ENCODE results near the gene PTPRM.

PTPRM gene

DNA sequence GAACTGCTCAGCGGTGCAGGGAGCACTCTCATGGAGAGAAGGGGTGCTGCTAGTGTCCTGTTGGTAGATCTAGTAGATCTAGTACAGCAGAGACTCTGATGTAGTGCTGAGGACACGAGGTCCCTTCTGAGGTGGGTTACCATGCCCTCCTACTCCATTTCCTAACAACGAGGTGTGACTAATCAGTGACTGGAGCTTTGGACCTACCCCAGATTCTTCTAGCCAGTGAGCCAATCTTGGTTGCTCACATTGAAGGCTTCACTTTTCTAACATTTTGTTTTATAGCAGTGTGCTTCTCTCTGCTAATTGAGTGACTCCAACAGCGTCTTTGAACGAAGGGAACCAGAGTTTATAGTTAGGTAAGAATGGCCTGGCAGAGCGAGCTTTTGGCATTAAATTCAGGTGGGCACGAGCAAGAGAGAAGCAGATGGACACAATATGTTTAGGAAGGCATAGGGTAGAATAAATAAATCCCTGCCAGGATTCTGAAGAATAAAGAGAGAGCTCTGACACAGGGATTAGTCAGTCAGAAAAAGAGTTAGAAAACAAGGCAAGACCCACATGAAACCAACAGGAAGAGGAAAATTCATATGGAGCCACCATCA is 736.1 kb downstream of the PTPRM start:
- Histone ChIP-seq H3K9ac (ENCODE audit: low read length) (no peak overlapping the region), H3K27me3 (ENCODE audit: control insufficient read depth in 1 of 2, insufficient read depth in 2 of 2, low read length in 2 of 2) (no peaks in the 10 kb centered on the region), H3K27ac (ENCODE audit: low read depth, low read length) (no peak overlapping the region), H3K4me1 (ENCODE audit: insufficient read depth, low read length) (no peaks in the 10 kb centered on the region), H3K36me3 (ENCODE audit: insufficient read depth, low read length) (no peaks in the 10 kb centered on the region), H3K4me3 (ENCODE audit: low read depth in 1 of 2, low read length in 2 of 2) (no peak overlapping the region), H3K9me3 (ENCODE audit: low read length) (no peaks in the 10 kb centered on the region)

- Histone ChIP-seq H3K4me1 (ENCODE audit: insufficient read depth, low read length) (no peaks in the 10 kb centered on the region), H3K27ac (ENCODE audit: low read depth, low read length) (no peak overlapping the region), H3K4me3 (ENCODE audit: low read depth in 1 of 2, low read length in 2 of 2) (no peak overlapping the region), H3K9ac (ENCODE audit: low read length) (no peak overlapping the region), H3K27me3 (ENCODE audit: control insufficient read depth in 1 of 2, insufficient read depth in 2 of 2, low read length in 2 of 2) (no peaks in the 10 kb centered on the region), H3K36me3 (ENCODE audit: insufficient read depth, low read length) (no peaks in the 10 kb centered on the region), H3K9me3 (ENCODE audit: low read length) (no peaks in the 10 kb centered on the region)
Measured at GRCh38 chr18:8307960-8308359, 740.8 kb downstream of the PTPRM start.

DNA sequence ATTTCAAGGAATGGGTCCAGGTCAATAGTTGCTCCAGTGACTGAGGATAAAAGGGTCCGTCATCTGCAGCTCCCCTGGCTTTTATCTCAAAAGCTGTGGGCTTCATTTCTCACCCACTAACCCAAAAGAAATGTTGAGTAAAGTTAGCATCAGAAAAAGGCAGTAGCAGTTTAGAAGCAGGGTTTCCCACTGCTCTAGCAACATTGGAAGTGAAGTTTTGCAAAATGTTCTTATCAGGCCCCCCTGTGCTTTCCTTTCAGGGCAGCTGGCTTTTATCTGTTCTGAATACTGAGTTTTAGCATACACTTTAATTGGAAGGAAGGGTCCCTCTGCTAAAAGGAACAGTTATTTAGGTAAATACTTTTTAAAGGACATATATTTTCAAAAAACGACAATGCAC is 745.9 kb downstream of the PTPRM start:
- Histone ChIP-seq H3K9me3 (ENCODE audit: low read length) (no peaks in the 10 kb centered on the region), H3K4me1 (ENCODE audit: insufficient read depth, low read length) (no peaks in the 10 kb centered on the region), H3K27ac (ENCODE audit: low read depth, low read length) (no peak overlapping the region), H3K36me3 (ENCODE audit: insufficient read depth, low read length) (no peaks in the 10 kb centered on the region), H3K9ac (ENCODE audit: low read length) (no peak overlapping the region), H3K27me3 (ENCODE audit: control insufficient read depth in 1 of 2, insufficient read depth in 2 of 2, low read length in 2 of 2) (no peaks in the 10 kb centered on the region), H3K4me3 (ENCODE audit: low read depth in 1 of 2, low read length in 2 of 2) (no peak overlapping the region)

DNA sequence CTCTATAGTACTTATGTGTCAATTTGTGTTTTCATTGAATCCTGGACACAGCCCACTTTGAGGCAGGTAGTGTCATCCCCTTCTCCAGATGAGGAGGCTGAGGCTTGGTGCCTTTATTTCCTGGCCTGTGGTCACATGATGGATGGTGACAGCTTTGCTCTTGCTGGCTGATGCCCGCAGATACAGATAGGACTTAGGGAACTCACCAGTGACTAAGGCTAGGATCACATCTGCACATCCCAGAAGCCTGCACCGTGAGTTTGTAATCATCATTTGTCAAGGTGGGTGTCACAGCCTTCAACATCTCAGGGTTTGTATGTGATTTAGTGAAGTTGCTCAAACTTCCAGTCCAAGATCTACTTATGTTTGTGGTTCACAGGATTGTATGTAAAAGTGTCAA is 747.0 kb downstream of the PTPRM start:
- no peak overlapping the region for H3K9ac ChIP-seq (ENCODE audit: low read length)
- H3K4me1 ChIP-seq (ENCODE audit: insufficient read depth, low read length) = no peaks in the 10 kb centered on the region
- H3K36me3 ChIP-seq (ENCODE audit: insufficient read depth, low read length) = no peaks in the 10 kb centered on the region
- no peaks in the 10 kb centered on the region for H3K27me3 ChIP-seq (ENCODE audit: control insufficient read depth in 1 of 2, insufficient read depth in 2 of 2, low read length in 2 of 2)
- no peak overlapping the region for H3K27ac ChIP-seq (ENCODE audit: low read depth, low read length)
- H3K9me3 ChIP-seq (ENCODE audit: low read length) = no peaks in the 10 kb centered on the region
- H3K4me3 ChIP-seq (ENCODE audit: low read depth in 1 of 2, low read length in 2 of 2) = no peak overlapping the region

GRCh38 chr18:8319798-8320489 is 752.8 kb downstream of the PTPRM start:
- no peak overlapping the region for H3K27ac ChIP-seq (ENCODE audit: low read depth, low read length)
- no peaks in the 10 kb centered on the region for H3K27me3 ChIP-seq (ENCODE audit: control insufficient read depth in 1 of 2, insufficient read depth in 2 of 2, low read length in 2 of 2)
- H3K9ac ChIP-seq (ENCODE audit: low read length) = no peak overlapping the region
- no peak overlapping the region for H3K4me3 ChIP-seq (ENCODE audit: low read depth in 1 of 2, low read length in 2 of 2)
- H3K36me3 ChIP-seq (ENCODE audit: insufficient read depth, low read length) = no peaks in the 10 kb centered on the region
- no peaks in the 10 kb centered on the region for H3K9me3 ChIP-seq (ENCODE audit: low read length)
- no peaks in the 10 kb centered on the region for H3K4me1 ChIP-seq (ENCODE audit: insufficient read depth, low read length)

GRCh38 chr18:8322486-8322885 is 755.4 kb downstream of the PTPRM start:
- Histone ChIP-seq H3K27me3 (ENCODE audit: control insufficient read depth in 1 of 2, insufficient read depth in 2 of 2, low read length in 2 of 2) (no peaks in the 10 kb centered on the region), H3K27ac (ENCODE audit: low read depth, low read length) (no peak overlapping the region), H3K4me1 (ENCODE audit: insufficient read depth, low read length) (peaks cover 4% of the 10 kb centered on the region), H3K9me3 (ENCODE audit: low read length) (no peaks in the 10 kb centered on the region), H3K9ac (ENCODE audit: low read length) (no peak overlapping the region), H3K36me3 (ENCODE audit: insufficient read depth, low read length) (no peaks in the 10 kb centered on the region), H3K4me3 (ENCODE audit: low read depth in 1 of 2, low read length in 2 of 2) (no peak overlapping the region)

DNA sequence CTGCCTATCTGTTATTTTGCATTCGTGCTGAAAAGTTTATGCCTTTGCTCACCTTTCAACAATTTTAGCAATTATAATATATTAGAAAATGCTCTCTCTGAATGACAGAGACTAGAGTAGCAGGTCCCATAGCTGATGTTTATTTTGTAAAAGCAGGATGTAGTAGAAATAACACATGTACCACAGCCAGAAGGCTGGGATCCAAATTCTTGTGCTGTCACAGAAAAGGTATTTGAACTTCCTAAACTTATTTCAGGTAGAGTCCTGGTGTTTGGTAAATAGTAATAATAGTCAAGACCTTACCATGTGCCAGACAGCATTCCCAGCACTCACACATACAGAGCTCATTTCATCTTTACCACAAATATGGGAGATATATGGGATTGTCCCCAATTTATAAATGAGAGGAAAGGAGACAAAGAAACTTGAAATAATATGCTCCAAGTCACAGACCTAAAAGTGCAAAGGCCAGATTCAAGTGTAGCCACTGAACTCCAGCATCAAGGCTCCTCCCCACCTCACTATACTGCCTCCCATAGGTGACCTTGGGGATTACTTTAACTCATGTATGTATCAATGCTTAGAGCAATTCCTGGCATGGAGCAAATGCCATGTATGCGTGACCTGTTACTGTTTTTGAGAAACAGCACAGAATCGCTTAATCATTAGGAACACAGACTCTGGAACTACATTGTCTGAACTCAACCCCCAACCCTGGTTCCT is 757.4 kb downstream of the PTPRM start:
- no peak overlapping the region for H3K27ac ChIP-seq (ENCODE audit: low read depth, low read length)
- H3K36me3 ChIP-seq (ENCODE audit: insufficient read depth, low read length) = no peaks in the 10 kb centered on the region
- H3K4me1 ChIP-seq (ENCODE audit: insufficient read depth, low read length) = peaks cover 17% of the 10 kb centered on the region

GRCh38 chr18:8326763-8327394 is 759.8 kb downstream of the PTPRM start:
- no peak overlapping the region for H3K4me3 ChIP-seq (ENCODE audit: low read depth in 1 of 2, low read length in 2 of 2)
- H3K4me1 ChIP-seq (ENCODE audit: insufficient read depth, low read length) = peaks cover 17% of the 10 kb centered on the region
- H3K36me3 ChIP-seq (ENCODE audit: insufficient read depth, low read length) = no peaks in the 10 kb centered on the region
- no peaks in the 10 kb centered on the region for H3K27me3 ChIP-seq (ENCODE audit: control insufficient read depth in 1 of 2, insufficient read depth in 2 of 2, low read length in 2 of 2)
- no peaks in the 10 kb centered on the region for H3K9me3 ChIP-seq (ENCODE audit: low read length)
- no peak overlapping the region for H3K9ac ChIP-seq (ENCODE audit: low read length)
- H3K27ac ChIP-seq (ENCODE audit: low read depth, low read length) = no peak overlapping the region

More for the DNA sequence above, 757.4 kb downstream of the PTPRM start:
- no peak overlapping the region for H3K9ac ChIP-seq (ENCODE audit: low read length)
- no peak overlapping the region for H3K4me3 ChIP-seq (ENCODE audit: low read depth in 1 of 2, low read length in 2 of 2)
- no peaks in the 10 kb centered on the region for H3K9me3 ChIP-seq (ENCODE audit: low read length)
- H3K27me3 ChIP-seq (ENCODE audit: control insufficient read depth in 1 of 2, insufficient read depth in 2 of 2, low read length in 2 of 2) = no peaks in the 10 kb centered on the region

- Histone ChIP-seq H3K27ac (ENCODE audit: low read depth, low read length) (no peak overlapping the region), H3K4me3 (ENCODE audit: low read depth in 1 of 2, low read length in 2 of 2) (no peak overlapping the region), H3K27me3 (ENCODE audit: control insufficient read depth in 1 of 2, insufficient read depth in 2 of 2, low read length in 2 of 2) (no peaks in the 10 kb centered on the region), H3K4me1 (ENCODE audit: insufficient read depth, low read length) (peaks cover 17% of the 10 kb centered on the region), H3K36me3 (ENCODE audit: insufficient read depth, low read length) (no peaks in the 10 kb centered on the region), H3K9ac (ENCODE audit: low read length) (no peak overlapping the region), H3K9me3 (ENCODE audit: low read length) (no peaks in the 10 kb centered on the region)
Measured at GRCh38 chr18:8328126-8328525, 761.0 kb downstream of the PTPRM start.

GRCh38 chr18:8329186-8329771 is 762.2 kb downstream of the PTPRM start:
- Histone ChIP-seq H3K27ac (ENCODE audit: low read depth, low read length) (no peak overlapping the region), H3K27me3 (ENCODE audit: control insufficient read depth in 1 of 2, insufficient read depth in 2 of 2, low read length in 2 of 2) (no peaks in the 10 kb centered on the region), H3K9ac (ENCODE audit: low read length) (no peak overlapping the region), H3K36me3 (ENCODE audit: insufficient read depth, low read length) (no peaks in the 10 kb centered on the region), H3K4me3 (ENCODE audit: low read depth in 1 of 2, low read length in 2 of 2) (no peak overlapping the region), H3K9me3 (ENCODE audit: low read length) (no peaks in the 10 kb centered on the region), H3K4me1 (ENCODE audit: insufficient read depth, low read length) (peaks cover 17% of the 10 kb centered on the region)

DNA sequence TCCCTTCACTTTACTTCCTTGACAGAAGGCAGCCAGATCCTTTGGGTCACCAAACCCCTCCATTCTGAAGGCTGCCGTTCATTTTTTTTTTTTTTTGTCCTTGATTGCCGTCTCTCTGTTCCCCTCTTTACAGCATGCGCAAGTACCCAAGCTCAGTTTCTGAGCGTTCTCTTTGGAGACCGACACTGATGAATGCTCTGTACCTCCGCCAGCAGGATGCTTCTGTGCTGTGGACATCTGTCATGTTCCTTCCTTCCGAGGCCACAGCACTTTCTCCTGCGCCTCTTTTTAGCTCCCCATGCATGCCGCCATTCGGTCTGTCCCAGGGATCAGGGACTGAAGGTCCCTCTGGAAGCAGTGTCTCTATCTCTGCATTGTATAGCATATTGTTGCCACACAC is 763.5 kb downstream of the PTPRM start:
- Histone ChIP-seq H3K9me3 (ENCODE audit: low read length) (no peaks in the 10 kb centered on the region), H3K4me3 (ENCODE audit: low read depth in 1 of 2, low read length in 2 of 2) (no peak overlapping the region), H3K27ac (ENCODE audit: low read depth, low read length) (no peak overlapping the region), H3K4me1 (ENCODE audit: insufficient read depth, low read length) (peaks cover 17% of the 10 kb centered on the region), H3K9ac (ENCODE audit: low read length) (no peak overlapping the region), H3K27me3 (ENCODE audit: control insufficient read depth in 1 of 2, insufficient read depth in 2 of 2, low read length in 2 of 2) (no peaks in the 10 kb centered on the region), H3K36me3 (ENCODE audit: insufficient read depth, low read length) (no peaks in the 10 kb centered on the region)
